Measurements from ENCODE around the gene ALK.

The ALK gene

DNA sequence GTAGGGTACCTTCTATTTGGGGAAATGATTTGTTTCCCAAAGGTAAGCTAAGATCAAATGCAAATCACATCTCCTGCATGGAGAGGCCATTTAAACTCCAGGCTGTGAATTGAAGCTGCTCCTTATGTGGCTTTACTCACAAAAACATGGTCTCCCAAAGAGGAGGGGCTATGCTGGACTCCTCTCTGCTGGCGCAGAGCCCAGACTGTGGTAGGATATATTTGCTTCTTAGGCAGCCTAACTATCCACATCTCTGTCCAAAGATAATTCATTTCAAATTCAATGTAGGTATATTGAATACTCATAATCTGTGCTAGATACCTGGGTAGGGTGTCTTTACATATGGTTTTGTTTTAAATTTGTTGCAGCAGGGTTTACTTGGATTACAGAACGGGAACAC, 358.5 kb downstream of the ALK start:
- ChIA-PET CTCF (no interaction called here), POLR2A (no interaction called here)
- Histone ChIP-seq H3K36me3 (ENCODE audit: control insufficient read depth in 2 of 2, insufficient read depth in 1 of 2, low read length in 2 of 2) (no peaks in the 10 kb centered on the region), H3K4me1 (ENCODE audit: control insufficient read depth, insufficient read depth, low read length) (no peaks in the 10 kb centered on the region), H3K9me3 (ENCODE audit: control insufficient read depth, insufficient read depth, low read depth, low read length) (no peaks in the 10 kb centered on the region; the same call in 1 of the 2 replicates), H3K27ac (ENCODE audit: extremely low read depth, low read depth, low read length) (no peak overlapping the region), H3K4me3 (ENCODE audit: low read depth, low read length) (no peak overlapping the region)
- TF ChIP-seq ZNF248 (tag by site-specific recombination; IDR thresholded peaks at IDR 0.05) (no peak), ZNF394 (tag by site-specific recombination; IDR thresholded peaks at IDR 0.05; ENCODE audit: borderline replicate concordance) (no peak), ZFP3 (tag by site-specific recombination; IDR thresholded peaks at IDR 0.05; ENCODE audit: low read depth) (no peak), SALL2 (tag by site-specific recombination; IDR thresholded peaks at IDR 0.05; ENCODE audit: borderline replicate concordance) (no peak), ZNF239 (tag by site-specific recombination; IDR thresholded peaks at IDR 0.05) (no peak), ZNF19 (tag by site-specific recombination; IDR thresholded peaks at IDR 0.05; ENCODE audit: low read depth) (no peak), ZNF274 (IDR thresholded peaks at IDR 0.05; ENCODE audit: low read length) (no peak), ZNF274 (tag by site-specific recombination; IDR thresholded peaks at IDR 0.05; ENCODE audit: borderline replicate concordance) (no peak), SP2 (tag by site-specific recombination; IDR thresholded peaks at IDR 0.05) (no peak), ZNF214 (tag by site-specific recombination; IDR thresholded peaks at IDR 0.05; ENCODE audit: borderline replicate concordance) (no peak), YY1 (tag by site-specific recombination; IDR thresholded peaks at IDR 0.05) (no peak), ZBTB1 (tag by site-specific recombination; IDR thresholded peaks at IDR 0.05) (no peak), ZNF266 (tag by site-specific recombination; IDR thresholded peaks at IDR 0.05; ENCODE audit: low read depth) (no peak), ZNF23 (tag by site-specific recombination; IDR thresholded peaks at IDR 0.05; ENCODE audit: borderline replicate concordance) (no peak), ZNF701 (tag by site-specific recombination; IDR thresholded peaks at IDR 0.05) (no peak), GFI1B (tag by site-specific recombination; IDR thresholded peaks at IDR 0.05) (no peak), GLI4 (tag by site-specific recombination; IDR thresholded peaks at IDR 0.05) (no peak)
- TF ChIP-seq, protein P1, sequence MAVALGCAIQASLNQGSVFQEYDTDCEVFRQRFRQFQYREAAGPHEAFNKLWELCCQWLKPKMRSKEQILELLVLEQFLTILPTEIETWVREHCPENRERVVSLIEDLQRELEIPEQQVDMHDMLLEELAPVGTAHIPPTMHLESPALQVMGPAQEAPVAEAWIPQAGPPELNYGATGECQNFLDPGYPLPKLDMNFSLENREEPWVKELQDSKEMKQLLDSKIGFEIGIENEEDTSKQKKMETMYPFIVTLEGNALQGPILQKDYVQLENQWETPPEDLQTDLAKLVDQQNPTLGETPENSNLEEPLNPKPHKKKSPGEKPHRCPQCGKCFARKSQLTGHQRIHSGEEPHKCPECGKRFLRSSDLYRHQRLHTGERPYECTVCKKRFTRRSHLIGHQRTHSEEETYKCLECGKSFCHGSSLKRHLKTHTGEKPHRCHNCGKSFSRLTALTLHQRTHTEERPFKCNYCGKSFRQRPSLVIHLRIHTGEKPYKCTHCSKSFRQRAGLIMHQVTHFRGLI (tag by site-specific recombination; IDR thresholded peaks at IDR 0.05), result no peak
- TF ChIP-seq, protein P2, sequence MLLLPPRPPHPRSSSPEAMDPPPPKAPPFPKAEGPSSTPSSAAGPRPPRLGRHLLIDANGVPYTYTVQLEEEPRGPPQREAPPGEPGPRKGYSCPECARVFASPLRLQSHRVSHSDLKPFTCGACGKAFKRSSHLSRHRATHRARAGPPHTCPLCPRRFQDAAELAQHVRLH (tag by site-specific recombination; IDR thresholded peaks at IDR 0.05), result no peak
- TF ChIP-seq, protein P3, sequence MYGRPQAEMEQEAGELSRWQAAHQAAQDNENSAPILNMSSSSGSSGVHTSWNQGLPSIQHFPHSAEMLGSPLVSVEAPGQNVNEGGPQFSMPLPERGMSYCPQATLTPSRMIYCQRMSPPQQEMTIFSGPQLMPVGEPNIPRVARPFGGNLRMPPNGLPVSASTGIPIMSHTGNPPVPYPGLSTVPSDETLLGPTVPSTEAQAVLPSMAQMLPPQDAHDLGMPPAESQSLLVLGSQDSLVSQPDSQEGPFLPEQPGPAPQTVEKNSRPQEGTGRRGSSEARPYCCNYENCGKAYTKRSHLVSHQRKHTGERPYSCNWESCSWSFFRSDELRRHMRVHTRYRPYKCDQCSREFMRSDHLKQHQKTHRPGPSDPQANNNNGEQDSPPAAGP (tag by site-specific recombination; IDR thresholded peaks at IDR 0.05), result no peak

DNA sequence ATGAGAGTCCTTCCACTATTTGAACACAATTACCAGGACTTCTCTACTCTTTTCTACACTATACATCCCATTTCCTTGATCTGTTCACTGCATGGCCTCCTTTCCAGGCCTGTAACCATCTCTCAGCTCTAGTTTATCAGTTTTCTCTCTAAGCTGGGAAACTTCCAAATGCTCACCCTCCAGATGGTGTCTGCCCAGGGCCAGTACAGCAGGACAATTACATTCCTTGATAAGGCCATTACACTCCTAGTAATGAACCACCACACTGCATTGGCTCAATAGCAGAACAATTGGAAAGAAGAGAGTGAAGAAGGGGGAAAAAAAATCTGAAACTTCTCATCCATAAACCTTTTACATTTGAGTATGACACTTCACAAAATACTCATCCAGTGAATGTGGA, 359.1 kb downstream of the ALK start:
- POLR2A ChIA-PET, result no interaction called here
- no peaks in the 10 kb centered on the region for H3K4me1 ChIP-seq (ENCODE audit: control insufficient read depth, insufficient read depth, low read length)
- no peak overlapping the region for H3K27ac ChIP-seq (ENCODE audit: extremely low read depth, low read depth, low read length)
- TF ChIP-seq ZNF37A (tag by site-specific recombination; IDR thresholded peaks at IDR 0.05) (no peak), KLF9 (tag by site-specific recombination; IDR thresholded peaks at IDR 0.05; ENCODE audit: low read depth) (no peak), ZNF223 (tag by site-specific recombination; IDR thresholded peaks at IDR 0.05) (no peak), ZNF747 (tag by site-specific recombination; IDR thresholded peaks at IDR 0.05) (no peak), SP7 (tag by site-specific recombination; IDR thresholded peaks at IDR 0.05) (no peak), KLF16 (tag by site-specific recombination; IDR thresholded peaks at IDR 0.05) (no peak), HOXA7 (CRISPR knock-in tag; IDR thresholded peaks at IDR 0.05; ENCODE audit: borderline replicate concordance) (no peak), ZNF311 (tag by site-specific recombination; IDR thresholded peaks at IDR 0.05; ENCODE audit: borderline replicate concordance) (no peak), ZNF341 (tag by site-specific recombination; IDR thresholded peaks at IDR 0.05; ENCODE audit: low read depth) (no peak), ZNF626 (tag by site-specific recombination; IDR thresholded peaks at IDR 0.05) (no peak), ZNF510 (tag by site-specific recombination; IDR thresholded peaks at IDR 0.05; ENCODE audit: insufficient replicate concordance) (no peak)
- CTCF ChIA-PET, result no interaction called here
- no peaks in the 10 kb centered on the region for H3K36me3 ChIP-seq (ENCODE audit: control insufficient read depth in 2 of 2, insufficient read depth in 1 of 2, low read length in 2 of 2)
- no peaks in the 10 kb centered on the region; the same call in 1 of the 2 replicates for H3K9me3 ChIP-seq (ENCODE audit: control insufficient read depth, insufficient read depth, low read depth, low read length)
- no peak overlapping the region for H3K4me3 ChIP-seq (ENCODE audit: low read depth, low read length)

Measured in HEK293 (cell line).